Measurements from ENCODE around the gene PLEKHO2. TPM values are rescaled to one million over a fixed set of nuclear protein-coding genes. Genes with fewer than 3 reads are reported as not detected.

Gene PLEKHO2
- total RNA-seq, 2 donors from 2014 or later = 8.6 to 31.8 TPM

DNA sequence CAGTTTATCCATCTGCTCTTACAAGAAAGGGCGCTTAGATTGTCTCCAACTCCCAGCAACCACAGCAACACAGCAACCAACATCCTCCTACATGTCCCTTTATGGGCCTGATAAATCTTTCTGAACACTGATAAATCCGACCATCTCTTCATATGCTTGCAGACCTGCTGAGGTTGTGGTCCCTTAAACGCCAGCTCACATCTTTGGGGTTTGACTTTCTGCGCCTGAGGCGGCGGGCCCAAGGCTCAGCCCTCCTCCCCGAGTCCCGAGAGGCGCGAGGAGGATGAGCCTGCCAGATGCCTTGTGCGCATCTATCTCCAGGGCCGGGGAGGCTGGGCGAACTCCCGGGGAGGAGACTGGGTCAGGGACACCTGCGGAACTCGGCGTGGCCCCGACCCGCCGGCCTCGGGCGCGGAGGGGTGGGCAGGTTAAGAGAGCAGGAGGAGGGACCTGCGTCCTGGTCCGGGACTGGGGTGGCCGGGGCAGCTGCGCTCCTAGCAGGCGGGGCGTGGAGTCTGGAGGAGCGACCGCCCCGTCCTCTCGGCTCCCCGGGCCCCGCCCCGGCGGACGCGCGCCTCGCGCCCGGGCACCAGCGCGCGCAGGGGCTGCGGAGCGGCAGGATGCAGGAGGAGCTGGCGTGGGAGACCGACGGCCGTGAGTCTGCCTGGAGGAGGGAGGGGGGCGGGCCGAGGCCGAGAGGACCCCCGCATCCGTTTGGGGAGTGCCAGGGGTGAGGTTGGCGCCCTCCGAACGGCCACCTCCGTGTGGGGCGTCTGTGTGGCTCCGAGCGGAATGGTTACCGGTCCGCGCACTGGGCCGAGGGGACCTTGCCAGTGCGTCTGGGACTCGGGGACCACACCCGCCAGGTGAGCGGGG, 69.8 kb downstream of the PLEKHO2 start, which contains the start of gene ANKDD1A:
ANKDD1A (plus strand) TSS at position 592 of the 876 bp plus-strand sequence; CDS start at position 621, 29 bp downstream.
- Histone ChIP-seq H3K27me3 (replicated peaks; ENCODE audit: insufficient read depth) (no peaks in the 10 kb centered on the region), H3K27ac (no peak within 1 kb of the TSS), H3K4me3 (peak within 1 kb of the TSS; percentile 43 to 45), H3K9me3 (no peaks in the 10 kb centered on the region), H3K36me3 (no peaks in the 10 kb centered on the region), H3K4me1 (replicated peaks) (peaks cover 3% of the 10 kb centered on the region)
- intact Hi-C loops (cut with DNase I) = loop anchor here (5.0 kb wide), 1 partner anchor 69 kb away; the partner anchor contains the start of gene PLEKHO2
- peak; percentile 33 for DNase-seq (ENCODE audit: low spot score)
- TF ChIP-seq, protein P1, sequence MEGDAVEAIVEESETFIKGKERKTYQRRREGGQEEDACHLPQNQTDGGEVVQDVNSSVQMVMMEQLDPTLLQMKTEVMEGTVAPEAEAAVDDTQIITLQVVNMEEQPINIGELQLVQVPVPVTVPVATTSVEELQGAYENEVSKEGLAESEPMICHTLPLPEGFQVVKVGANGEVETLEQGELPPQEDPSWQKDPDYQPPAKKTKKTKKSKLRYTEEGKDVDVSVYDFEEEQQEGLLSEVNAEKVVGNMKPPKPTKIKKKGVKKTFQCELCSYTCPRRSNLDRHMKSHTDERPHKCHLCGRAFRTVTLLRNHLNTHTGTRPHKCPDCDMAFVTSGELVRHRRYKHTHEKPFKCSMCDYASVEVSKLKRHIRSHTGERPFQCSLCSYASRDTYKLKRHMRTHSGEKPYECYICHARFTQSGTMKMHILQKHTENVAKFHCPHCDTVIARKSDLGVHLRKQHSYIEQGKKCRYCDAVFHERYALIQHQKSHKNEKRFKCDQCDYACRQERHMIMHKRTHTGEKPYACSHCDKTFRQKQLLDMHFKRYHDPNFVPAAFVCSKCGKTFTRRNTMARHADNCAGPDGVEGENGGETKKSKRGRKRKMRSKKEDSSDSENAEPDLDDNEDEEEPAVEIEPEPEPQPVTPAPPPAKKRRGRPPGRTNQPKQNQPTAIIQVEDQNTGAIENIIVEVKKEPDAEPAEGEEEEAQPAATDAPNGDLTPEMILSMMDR (IDR thresholded peaks at IDR 0.05) = no peak
- peak; percentile 24 for TF ChIP-seq POLR2A (IDR thresholded peaks at IDR 0.05)
- WGBS = 4% methylated on average over 55 of the region's 72 CpGs

DNA sequence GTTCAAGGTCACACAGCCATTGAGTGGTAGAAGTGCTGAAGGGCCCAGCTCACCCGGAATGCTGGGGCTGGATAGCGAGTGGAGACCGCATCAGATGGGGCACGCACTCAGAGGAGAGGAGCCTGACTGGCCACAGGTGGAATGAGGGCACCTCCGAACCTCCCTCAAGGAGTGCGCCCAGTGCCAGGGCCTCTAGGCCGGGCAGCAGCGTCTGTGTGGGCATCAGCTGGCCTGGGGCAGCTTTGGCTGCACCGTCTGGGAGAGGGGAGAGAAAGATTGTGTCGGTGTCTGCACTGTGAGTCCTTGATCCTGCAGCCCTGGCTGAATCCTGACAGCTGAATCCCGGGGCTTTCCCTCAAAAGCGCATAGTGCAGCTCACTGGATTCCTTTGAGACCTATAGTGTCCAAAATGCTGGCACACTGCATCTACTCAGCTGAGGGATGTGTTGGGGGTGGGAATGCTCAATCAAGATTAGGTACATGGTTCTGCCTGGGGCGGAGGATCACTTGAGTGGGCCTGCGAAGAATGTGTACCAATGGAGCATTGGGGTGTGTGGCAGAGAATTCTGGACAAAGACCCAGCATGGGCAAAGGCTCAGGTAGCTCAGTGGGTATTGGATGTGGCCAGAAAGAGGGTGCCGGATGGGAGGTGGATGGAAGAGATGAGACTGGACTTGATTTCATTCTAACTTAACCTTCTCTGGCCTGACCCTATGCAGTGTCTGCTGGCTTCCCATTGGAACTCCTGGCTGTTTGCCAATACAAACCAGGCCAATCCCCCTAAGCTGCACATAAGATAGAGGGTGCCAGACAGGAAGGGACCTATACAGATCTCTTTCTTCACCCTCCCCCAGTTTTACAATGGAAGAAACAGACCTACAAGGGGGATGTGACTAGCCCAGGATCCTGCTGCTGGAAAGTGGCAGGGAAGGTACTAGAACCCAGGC, 70.9 kb downstream of the PLEKHO2 start:
- H3K36me3 ChIP-seq = no peaks in the 10 kb centered on the region
- no peak for TF ChIP-seq POLR2AphosphoS5 (IDR thresholded peaks at IDR 0.05)
- TF ChIP-seq, protein P1 (IDR thresholded peaks at IDR 0.05) = no peak
- TF ChIP-seq POLR2A (IDR thresholded peaks at IDR 0.05) = no peak
- intact Hi-C loops (cut with DNase I) = loop anchor here (5.0 kb wide), 1 partner anchor 70 kb away; the partner anchor contains the start of gene PLEKHO2
- H3K4me1 ChIP-seq (replicated peaks) = peaks cover 3% of the 10 kb centered on the region
- DNase-seq (ENCODE audit: low spot score) = no peak
- 74% methylated on average over 14 of the region's 15 CpGs for WGBS
- H3K27me3 ChIP-seq (replicated peaks; ENCODE audit: insufficient read depth) = no peaks in the 10 kb centered on the region
- H3K27ac ChIP-seq = no peak overlapping the region
- peak overlapping the region in 1 of 2 donors; percentile 43 for H3K4me3 ChIP-seq
- no peaks in the 10 kb centered on the region for H3K9me3 ChIP-seq

DNA sequence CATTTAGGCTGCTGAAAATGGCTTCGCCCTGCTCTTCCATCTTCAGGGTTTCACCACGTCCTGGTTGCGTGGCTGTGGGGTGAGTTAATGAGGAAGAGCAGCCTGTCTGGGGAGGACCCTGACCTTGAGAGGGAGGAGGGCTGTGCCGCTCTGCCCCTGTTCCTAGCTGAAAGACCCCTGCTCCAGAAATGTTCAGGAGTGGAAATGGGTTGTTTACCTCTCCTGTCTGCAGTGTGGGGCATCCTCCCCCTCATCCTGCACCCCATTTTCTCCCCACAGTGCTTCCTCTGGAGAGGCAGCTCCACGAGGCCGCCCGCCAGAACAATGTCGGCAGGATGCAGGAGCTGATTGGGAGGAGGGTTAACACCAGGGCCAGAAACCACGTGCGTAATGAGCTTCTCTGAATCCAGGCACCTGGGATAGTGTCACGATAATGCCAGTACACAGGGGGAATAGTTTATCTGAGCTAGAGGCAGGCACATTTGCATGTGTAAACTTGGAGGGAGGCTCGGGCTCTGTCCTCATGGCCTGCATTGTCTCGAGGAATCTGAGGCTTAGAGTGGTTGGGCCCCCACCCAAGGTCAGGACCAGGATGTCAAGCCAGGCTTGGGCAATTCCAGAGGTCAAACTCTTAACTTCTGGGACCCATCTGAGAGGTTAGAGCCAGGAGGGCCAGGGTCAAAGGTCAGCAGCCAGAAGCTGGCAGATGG, 74.0 kb downstream of the PLEKHO2 start:
- H3K27me3 ChIP-seq (replicated peaks; ENCODE audit: insufficient read depth) = no peaks in the 10 kb centered on the region
- peaks cover 3% of the 10 kb centered on the region for H3K4me1 ChIP-seq (replicated peaks)
- H3K4me3 ChIP-seq = no peak overlapping the region
- WGBS = 71% methylated on average over 13 of the region's 13 CpGs
- no peaks in the 10 kb centered on the region for H3K36me3 ChIP-seq
- H3K9me3 ChIP-seq = no peaks in the 10 kb centered on the region
- TF ChIP-seq, protein P1 (IDR thresholded peaks at IDR 0.05) = no peak
- no peak for TF ChIP-seq POLR2A (IDR thresholded peaks at IDR 0.05)
- no peak for TF ChIP-seq POLR2AphosphoS5 (IDR thresholded peaks at IDR 0.05)
- intact Hi-C loops (cut with DNase I) = no loop called here
- DNase-seq (ENCODE audit: low spot score) = no peak
- no peak overlapping the region for H3K27ac ChIP-seq

DNA sequence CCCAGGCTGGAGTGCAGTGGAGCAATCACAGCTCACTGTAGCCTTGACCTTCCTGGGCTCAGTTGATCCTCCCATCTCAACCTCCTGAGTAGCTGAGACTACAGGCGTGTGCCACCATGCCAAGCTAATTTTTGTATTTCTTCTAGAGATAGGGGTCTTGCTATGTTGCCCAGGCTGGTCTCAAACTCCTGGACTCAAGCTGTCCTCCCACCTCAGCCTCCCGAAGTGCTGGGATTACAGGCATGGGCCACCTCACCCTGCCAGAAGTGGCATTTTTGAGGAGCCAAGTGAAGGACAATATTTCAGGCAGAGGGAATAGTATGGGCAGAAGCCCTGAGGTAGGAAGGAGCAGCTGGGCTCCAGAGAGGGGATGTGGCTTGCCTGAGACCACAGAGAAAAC, 74.7 kb downstream of the PLEKHO2 start:
- no peak for DNase-seq (ENCODE audit: low spot score)
- Histone ChIP-seq H3K4me1 (replicated peaks) (peaks cover 3% of the 10 kb centered on the region), H3K9me3 (no peaks in the 10 kb centered on the region), H3K27ac (no peak overlapping the region), H3K27me3 (replicated peaks; ENCODE audit: insufficient read depth) (no peaks in the 10 kb centered on the region), H3K36me3 (no peaks in the 10 kb centered on the region), H3K4me3 (no peak overlapping the region)
- TF ChIP-seq POLR2AphosphoS5 (IDR thresholded peaks at IDR 0.05) (no peak), POLR2A (IDR thresholded peaks at IDR 0.05) (no peak)
- TF ChIP-seq, protein P1 (IDR thresholded peaks at IDR 0.05) = no peak
- 89% methylated on average over 2 of the region's 2 CpGs for WGBS
- intact Hi-C loops (cut with DNase I) = no loop called here
